Stimulated activated naive CD4-positive, alpha-beta T cell treated with Interleukin-2 at 50 U/mL for 16 hours (primary cell): ENCODE measurements around the gene ZNF469.

Source experiments
- DNase-seq: peaks from one replicate; lab custom pipeline; 2025; lab: John Stamatoyannopoulos, UW

The ZNF469 gene

DNA sequence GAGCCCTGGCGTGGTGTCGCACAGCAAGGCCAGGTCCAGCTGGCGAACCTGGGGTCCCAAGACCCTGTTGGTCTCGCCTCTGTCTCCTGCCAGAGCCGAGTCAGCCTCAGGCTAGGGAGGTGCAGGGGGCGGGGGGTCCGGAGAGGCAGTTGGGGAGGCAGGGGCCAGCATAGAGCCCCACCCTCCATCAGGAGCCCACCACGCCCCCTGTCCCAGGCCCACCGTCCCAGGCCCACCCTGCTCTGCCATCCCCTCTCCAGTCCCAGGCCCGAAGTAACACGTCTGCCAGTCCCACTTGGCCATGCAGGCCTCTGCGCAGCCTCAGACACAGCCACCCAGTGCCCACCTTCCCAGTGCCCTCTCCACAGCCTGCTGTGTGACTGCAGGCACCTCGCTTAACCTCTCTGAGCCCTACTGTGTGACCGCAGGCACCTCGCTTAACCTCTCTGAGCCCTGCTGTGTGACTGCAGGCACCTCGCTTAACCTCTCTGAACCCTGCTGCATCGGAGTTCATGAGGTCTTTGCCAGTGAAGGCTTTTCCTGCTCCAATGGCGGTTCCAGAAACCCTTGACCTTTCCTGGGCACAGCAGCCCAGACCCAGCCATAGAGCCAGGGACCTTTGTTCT is 29.3 kb downstream of the ZNF469 start:
- DNase-seq = no peak

DNA sequence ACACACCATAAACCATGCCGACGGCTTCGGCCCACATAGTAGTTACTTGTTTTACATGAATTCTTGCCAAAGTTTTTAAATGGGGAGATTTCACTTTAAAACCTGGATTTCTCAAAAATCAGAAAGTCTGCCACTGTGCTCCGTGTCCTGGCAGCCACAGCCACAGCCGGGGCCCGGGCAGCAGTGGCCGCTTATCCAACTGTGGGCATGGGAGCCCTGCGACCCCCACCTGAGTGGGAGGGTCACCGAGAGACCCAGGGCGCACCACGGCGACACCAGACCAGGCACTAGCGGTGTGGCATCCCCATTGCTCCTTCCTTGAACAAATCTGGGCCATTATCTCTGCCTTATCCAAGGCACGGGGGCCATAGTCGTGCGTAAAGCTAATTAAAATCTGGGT is 30.0 kb downstream of the ZNF469 start:
- DNase-seq = no peak

DNA sequence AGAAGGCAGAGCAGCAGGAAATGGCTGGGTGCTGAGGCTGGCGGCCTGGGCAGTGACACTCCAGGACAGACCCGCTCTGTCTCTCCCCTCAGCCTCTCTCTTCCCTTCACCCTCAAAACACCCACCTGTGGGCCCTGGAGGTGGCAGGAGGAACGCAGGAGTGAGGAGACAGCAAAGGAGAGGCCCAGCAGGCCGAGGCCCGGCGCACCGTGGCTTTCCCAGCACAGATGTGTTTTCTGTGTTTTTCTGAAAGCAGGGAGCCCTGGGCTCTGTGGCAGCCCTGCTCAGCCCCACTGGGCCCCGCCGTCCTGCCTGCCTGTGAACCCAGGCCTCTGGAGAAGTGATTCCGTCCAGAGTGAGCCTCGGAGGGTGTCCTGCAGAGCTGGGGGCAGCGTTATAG is 30.5 kb downstream of the ZNF469 start:
- DNase-seq = no peak

GRCh38 chr16:88413631-88414030 is 30.9 kb downstream of the ZNF469 start:
- DNase-seq = no peak

- DNase-seq = no peak
Measured at GRCh38 chr16:88414521-88415380, 32.0 kb downstream of the ZNF469 start.

GRCh38 chr16:88415381-88415705 is 32.6 kb downstream of the ZNF469 start:
- no peak for DNase-seq

DNA sequence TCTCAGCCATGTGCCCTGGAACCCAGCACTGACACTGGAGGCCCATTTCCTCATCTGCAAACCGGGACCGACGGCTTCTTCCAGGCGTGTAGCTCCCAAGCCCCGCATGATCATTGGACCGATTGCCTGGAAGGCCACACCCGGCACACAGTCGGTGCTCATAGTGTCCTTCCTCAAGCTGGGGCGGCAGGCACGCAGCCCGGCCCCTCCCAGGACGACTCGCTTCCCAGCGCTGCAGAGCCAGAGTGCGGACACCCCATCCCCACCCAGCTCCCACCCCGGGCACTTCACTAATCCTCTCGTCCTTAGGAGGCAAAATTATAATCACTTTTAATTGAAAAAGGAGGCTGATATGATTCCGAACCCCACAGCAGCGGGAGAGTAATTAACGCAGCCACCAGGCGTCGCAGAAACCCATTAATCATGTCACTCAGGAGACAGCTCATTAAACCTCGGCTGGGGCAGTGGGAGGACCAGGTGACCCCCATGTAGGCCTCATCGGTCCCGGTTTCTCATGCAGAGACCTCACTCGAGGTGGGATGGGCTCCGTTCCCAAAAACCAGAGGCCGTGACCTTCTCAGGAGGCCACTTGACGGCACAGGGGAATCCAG is 33.1 kb downstream of the ZNF469 start:
- DNase-seq = no peak

GRCh38 chr16:88416686-88417085 is 33.9 kb downstream of the ZNF469 start:
- no peak for DNase-seq

GRCh38 chr16:88417684-88418476 is 35.1 kb downstream of the ZNF469 start:
- DNase-seq = no peak

GRCh38 chr16:88418869-88419268 is 36.1 kb downstream of the ZNF469 start:
- DNase-seq = no peak

GRCh38 chr16:88419790-88420189 is 37.0 kb downstream of the ZNF469 start:
- DNase-seq = no peak

DNA sequence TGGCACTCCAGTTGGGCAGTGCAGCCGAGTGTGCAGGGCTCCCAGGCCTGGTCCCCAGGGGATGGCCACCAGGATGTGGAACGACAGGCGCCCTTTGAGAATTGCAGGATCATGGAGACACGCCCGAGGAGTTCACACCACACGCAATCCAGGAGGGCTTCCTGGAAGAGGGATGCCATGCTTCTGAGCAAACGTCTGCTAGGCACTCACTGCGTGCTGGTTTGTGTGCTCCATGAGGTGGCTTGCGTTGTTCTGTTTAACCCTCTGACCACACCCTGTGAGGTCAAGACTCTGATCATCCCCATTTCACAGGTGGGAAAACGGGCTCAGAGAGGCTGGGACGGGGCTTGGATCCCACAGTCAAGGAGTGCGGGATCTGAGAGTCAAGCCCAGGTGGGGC is 37.7 kb downstream of the ZNF469 start:
- no peak for DNase-seq

DNA sequence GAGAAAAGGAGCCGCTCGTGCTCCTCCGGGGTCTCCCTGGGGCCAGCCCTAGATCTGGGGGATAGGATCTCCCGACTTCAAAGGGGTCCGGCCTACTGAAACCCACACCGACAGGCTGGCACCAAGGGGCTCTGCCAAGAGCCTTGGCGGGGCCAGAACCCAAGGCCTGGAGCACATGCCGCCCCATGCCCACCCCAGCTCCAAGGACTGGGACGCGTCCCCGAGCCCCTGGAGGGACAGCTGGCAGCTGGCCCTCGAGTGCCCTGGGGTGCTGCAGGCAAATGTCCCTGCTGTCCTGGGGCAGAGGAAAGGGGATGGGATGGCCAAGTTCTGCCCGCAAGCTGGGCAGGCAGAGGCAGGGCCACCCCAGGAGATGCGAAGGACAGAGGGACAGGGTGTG is 38.5 kb downstream of the ZNF469 start:
- no peak for DNase-seq

GRCh38 chr16:88421871-88422433 is 39.2 kb downstream of the ZNF469 start:
- DNase-seq = no peak

- no peak for DNase-seq
Measured at GRCh38 chr16:88422733-88423447, 40.1 kb downstream of the ZNF469 start.

DNA sequence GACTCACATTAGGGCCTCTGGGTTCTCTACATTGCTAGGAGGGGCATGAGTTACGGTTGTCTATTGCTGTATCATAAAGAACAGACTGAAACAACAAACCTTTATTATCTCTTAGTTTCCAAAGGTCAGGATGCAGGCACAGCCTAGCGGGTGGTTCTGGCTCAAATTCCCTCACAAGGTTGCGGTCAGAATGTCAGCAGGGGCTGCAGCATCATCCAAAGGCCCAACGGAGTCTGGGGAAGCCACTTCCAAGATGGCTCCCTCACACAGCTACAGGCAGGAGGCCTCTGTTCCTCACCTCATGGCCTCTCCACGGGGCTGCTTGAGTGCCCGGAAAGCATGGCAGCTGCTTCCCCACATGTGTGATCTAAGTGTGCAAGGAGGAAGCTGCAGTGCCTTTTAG is 40.7 kb downstream of the ZNF469 start:
- no peak for DNase-seq

DNA sequence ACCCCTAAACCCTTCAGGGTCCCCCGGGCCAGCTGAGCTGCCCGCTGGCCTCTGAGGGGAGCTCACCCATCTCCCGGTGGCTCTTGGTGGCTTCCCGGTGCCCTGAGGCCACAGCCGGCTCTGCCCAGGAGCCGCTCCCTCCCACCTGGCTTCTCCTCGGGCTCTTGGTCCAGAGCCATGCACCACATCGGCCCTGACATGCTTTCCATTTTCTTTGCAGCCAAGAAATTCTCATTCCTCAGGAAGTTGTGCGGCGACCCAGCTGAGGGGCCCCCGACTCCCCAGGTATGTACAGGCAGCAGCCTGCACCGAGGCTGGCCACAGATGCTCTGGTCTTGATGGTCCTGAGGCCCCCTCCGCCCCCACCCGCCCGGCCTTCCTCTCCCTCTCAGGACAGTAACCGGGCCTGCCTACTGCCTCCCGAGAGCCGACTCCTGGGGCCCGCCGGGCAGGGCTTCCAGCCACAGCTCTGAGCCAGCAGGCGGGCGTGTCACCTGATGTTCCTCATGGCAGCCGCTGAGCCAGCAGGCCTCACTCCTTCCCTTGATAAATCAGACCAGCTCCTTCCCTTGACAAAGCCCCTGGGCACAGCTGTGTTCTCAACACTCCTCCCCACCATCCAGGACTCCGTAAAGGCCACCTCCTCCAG is 42.0 kb downstream of the ZNF469 start:
- no peak for DNase-seq

- no peak for DNase-seq
Measured at GRCh38 chr16:88426018-88426417, 43.3 kb downstream of the ZNF469 start.

- no peak for DNase-seq
Measured at GRCh38 chr16:88427376-88427775, 44.6 kb downstream of the ZNF469 start.

DNA sequence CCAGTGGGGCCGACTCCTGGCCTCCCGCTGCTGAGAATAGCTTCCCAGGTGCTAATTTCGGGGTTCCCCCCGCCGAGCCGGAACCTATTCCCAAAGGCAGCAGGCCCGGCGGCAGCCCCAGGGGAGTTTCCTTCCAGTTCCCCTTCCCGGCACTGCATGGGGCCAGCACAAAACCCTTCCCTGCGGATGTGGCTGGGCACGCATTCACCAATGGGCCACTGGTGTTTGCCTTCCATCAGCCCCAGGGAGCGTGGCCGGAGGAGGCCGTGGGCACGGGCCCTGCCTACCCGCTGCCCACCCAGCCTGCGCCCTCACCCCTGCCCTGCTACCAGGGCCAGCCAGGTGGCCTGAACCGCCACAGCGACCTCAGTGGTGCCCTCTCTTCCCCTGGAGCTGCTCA is 45.4 kb downstream of the ZNF469 start:
- DNase-seq = no peak
